Left colon (tissue), 2 donors: ENCODE measurements around the gene FKBP11. TPM values are rescaled to one million over a fixed set of nuclear protein-coding genes. Genes with fewer than 3 reads are reported as not detected.

ENCODE experiments used
- ATAC-seq: fragments of 200-7000 bp; cut with Tn5 transposase; one replicate; pipeline ENCODE4 v1.9.1; 2020; ENCODE audit warnings: mild to moderate bottlenecking, moderate library complexity
- DNase-seq, 2 donors: peaks; one replicate each; pipeline ENCODE4 v3.0.0-alpha.2; 2020
- intact Hi-C, 2 donors: fragments of 100-400 bp; cut with DNase I in 1 of 2; cut with micrococcal nuclease in 1 of 2; formaldehyde crosslinking; loops; one replicate each; pipeline versions ENCODE4 v1.11.2 to v1.14.0; 2022; cut with DNase I, micrococcal nuclease
- long read RNA-seq: library from polyadenylated mRNA; unstranded; transcript quantifications from one replicate; pipeline ENCODE4 v2.0.0, GENCODE V29; 2021
- total RNA-seq, 2 donors: library from RNA; stranded (reverse); fragmentation: NEBNext Ultra II Directional; extraction: Animal tissue kit (Norgen Biotek cat#: 25700); gene quantifications; one replicate each; pipeline ENCODE4 v1.2.1, GENCODE V29; 2021
- donor health status: DM: no; HTN: no; CAD: no.
- donor health status: DM: yes; HTN: yes; CAD: no.

The FKBP11 gene
- 10 to 100 TPM; 21.3 to 26.9 TPM for total RNA-seq
- long read RNA-seq, full-length matches to known transcripts = 12 of 13 reads
- long read RNA-seq, partial matches to known transcripts = 1 of 13 reads
- long read RNA-seq, other reads (novel, unspliced or antisense) = 0 of 13 reads

GRCh38 chr12:48925304-48926011 is at the start of gene FKBP11:
TSS of gene FKBP11 (minus strand) at chr12:48925492. CDS start at chr12:48925428, 64 bp downstream.
- intact Hi-C loops = no loop called here
- DNase-seq (peak; percentile 67 to 80), ATAC-seq (peak; percentile 91)

DNA sequence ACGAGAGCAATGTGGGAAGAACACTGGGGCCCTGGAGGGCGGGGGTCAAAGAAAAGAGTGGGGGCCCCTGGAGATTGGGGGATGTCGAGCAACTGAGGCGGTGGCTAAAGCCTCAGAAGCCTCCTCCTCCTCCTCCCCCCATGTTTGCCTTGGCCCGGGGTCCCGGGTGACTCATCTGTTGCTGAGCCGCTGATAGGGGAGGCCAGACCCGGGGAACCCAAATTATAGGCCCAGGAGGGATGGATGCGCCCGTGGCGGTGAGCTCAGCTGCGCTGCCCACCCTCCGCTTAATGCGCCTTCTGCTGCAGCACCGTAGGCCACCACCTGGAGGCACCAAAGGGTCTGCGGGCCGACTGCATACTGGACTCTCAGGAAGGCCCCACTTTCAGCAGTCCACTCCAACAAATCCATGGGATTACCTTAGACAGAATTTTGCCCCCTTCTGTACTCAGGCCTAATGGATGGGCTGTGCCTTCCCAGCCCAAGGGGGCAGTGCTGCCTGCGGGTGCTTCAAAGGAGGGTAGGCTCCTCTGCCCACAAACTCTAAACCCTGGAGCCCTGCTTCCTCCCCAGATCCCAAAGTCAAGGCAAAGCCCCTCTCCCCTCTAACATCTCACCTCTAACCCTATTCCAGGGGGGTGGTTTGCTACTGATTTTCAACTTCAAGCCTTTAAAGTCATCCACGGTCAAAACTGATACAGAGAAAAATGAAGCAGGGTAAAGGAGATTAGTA is 48.8 kb upstream of the FKBP11 start:
- ATAC-seq = peak; percentile 33
- intact Hi-C loops = no loop called here
- DNase-seq = peak in 1 of 2 donors; percentile 60

DNA sequence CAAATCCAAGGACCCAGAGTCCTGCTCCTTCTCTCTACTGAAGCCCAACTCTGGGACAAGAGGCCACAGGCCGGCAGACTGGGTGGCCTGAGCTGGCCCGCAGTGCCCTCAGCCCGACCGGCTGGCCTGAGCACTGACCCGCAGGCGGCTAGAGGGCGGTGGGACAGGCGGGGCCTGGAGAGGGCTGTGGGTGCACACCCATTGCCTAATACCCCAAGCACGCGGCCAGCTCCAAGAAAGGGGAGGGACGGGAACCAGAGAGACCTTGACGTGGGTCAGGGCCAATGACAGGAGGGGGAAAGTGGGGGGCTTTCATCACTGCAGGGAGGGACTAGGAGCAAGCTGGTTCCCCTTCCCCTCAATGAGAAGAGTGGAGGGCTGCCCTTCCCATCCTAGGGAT is 48.2 kb upstream of the FKBP11 start:
- no peak for ATAC-seq
- intact Hi-C loops = no loop called here
- no peak for DNase-seq

GRCh38 chr12:48972952-48973483 is 47.7 kb upstream of the FKBP11 start:
- intact Hi-C loops = no loop called here
- DNase-seq (no peak), ATAC-seq (no peak)

GRCh38 chr12:48972213-48972951 is 47.1 kb upstream of the FKBP11 start:
- ATAC-seq (no peak), DNase-seq (no peak)
- intact Hi-C loops = no loop called here

- DNase-seq = no peak
- ATAC-seq = no peak
- intact Hi-C loops = no loop called here
Observed at GRCh38 chr12:48970702-48971334, 45.5 kb upstream of the FKBP11 start.

DNA sequence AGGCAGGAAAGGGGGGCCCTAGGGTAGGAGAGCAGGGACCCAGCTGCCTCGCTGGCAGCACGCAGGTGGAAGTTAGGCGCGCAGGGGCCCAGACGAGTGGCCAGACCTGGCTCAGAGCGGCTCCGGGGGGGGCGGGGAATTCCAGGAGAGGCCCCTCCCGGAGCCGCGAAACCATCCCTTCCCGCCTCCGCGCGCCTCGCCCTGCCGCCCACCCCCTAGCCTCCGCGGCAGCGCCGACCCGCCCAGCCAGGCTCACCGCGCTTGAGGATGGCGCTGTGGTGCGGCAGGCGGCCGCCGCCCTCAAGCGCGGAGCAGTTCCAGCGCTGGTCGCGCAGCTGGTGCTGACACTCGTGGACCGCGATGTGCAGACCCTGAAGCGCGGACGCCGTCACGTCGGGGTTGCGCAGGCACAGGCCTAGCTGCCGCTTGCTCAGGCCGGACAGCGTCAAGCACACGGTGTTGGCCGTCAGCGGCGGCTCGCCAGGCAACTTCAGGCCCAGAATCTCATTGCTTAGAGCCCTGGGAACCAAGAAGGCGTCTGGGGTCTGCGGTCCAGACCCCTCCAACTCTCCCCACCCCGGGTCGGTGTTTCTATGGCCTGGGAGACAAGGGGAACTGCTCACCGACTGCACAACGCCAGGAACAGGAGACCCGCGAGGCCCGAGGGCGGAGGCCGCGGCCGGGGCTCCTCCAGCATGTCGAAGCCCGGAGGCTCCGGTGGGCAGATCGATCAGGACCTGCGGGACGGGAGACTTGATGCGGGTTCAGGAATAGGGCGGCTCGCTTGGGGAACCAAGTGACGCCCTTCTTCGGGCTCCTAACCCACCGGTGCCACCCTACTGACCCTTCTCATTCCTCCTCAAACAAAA is 44.8 kb upstream of the FKBP11 start:
- intact Hi-C loops = no loop called here
- ATAC-seq (peak; percentile 68), DNase-seq (peak in 1 of 2 donors; percentile 48)

- DNase-seq (no peak), ATAC-seq (peak; percentile 26)
- intact Hi-C loops = no loop called here
Observed at GRCh38 chr12:48969160-48969771, 44.0 kb upstream of the FKBP11 start.

DNA sequence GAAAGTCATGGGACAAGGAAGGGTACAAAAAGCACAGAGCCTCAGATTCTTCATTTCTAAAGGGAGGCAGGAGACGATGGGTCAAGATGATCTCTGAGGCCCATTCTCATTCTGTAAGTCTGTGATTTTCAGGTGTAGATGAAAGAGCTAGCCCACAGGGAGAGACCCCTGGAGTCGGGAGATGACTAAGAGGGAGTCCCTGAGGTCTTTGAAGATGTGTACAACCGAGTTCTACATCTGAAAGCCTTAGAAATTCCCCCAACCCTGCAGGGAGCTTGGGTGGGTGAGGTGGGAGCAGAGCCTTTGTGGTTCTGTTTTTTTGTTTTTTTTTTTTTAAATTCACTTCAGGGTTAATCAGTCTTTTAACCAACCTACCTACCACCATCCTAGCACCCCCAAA is 43.2 kb upstream of the FKBP11 start:
- intact Hi-C loops = no loop called here
- ATAC-seq = no peak
- DNase-seq = no peak

- intact Hi-C loops = no loop called here
- ATAC-seq (no peak), DNase-seq (no peak)
Observed at GRCh38 chr12:48967991-48968390, 42.7 kb upstream of the FKBP11 start.

DNA sequence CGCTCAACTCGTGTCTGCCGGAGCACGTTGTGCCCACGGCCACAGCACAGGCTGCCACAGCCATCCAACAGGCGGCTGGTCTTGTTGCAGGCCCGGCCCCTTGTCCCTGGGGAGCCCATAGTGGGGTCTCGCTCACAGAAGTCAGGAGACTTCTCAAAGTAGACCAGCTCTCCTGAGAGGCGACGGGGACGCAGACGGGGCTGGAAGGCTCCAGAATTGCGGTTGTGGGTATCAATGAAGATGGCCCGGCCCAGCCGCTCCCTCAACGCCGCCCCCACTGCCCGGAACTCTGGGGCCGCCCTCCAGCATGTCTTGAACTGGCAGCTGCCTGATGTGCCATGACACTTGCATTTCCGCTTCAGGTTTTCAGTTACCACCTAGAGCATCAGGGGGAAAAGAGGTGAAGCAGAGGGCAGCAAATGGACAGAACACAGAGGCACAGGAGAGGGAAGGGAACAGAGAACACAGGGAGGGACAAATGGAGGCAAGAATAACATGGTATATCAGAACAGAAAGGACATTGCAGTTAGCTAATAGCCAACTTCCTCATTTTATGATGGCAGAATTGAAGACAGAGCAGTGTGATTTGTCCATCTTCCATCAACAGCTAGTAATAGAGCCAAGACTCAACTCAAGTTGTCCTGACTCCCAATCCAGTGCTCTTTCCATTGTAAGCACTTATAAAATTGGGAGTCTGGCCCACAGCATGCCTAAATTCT is 41.0 kb upstream of the FKBP11 start:
- ATAC-seq (no peak), DNase-seq (no peak)
- intact Hi-C loops = no loop called here

GRCh38 chr12:48965298-48965838 is 40.1 kb upstream of the FKBP11 start:
- intact Hi-C loops = no loop called here
- DNase-seq (no peak), ATAC-seq (no peak)

GRCh38 chr12:48961801-48962200 is 36.5 kb upstream of the FKBP11 start:
- DNase-seq (no peak), ATAC-seq (no peak)

GRCh38 chr12:48961331-48961730 is 36.0 kb upstream of the FKBP11 start:
- DNase-seq = no peak
- no peak for ATAC-seq
- intact Hi-C loops = no loop called here

More at GRCh38 chr12:48961801-48962200, 36.5 kb upstream of the FKBP11 start:
- intact Hi-C loops = no loop called here

DNA sequence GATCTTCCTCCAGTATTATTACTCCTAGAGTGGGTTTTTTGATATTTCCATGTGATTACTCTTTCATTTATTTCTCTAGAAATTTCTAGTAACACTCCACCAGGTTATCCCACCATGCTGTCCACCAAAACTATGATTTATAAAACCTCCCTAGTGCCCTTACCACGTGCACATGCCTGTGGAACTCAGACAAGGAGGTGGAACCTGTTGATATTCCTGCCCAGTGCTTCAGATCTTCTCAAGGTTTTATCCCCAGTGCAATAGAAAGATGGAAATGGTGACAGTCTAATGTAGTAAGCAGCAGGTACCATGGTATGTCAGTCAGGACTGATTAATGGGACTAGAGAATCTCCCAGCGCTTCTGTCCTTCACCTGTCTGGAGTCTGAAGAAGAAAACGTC is 35.5 kb upstream of the FKBP11 start:
- intact Hi-C loops = no loop called here
- DNase-seq (no peak), ATAC-seq (no peak)

GRCh38 chr12:48958049-48958388 is 32.7 kb upstream of the FKBP11 start:
- intact Hi-C loops = no loop called here
- DNase-seq = no peak
- peak; percentile 54 for ATAC-seq
